HL-60 (cell line): Measurements from ENCODE around the gene CSNK1A1.
"Not testable (repeated sequence)": the region's sequence is repeated elsewhere in the genome, so short reads cannot be mapped to it uniquely, and the experiment has no call there.

ENCODE experiments used
- DNase-seq, 2 experiments: peaks; one replicate each; pipeline ENCODE4 v3.0.0-alpha.2; 2010 to 2020; ENCODE audit warnings: low read depth in 1 of 2, low spot score in 1 of 2
- H3K27ac ChIP-seq: fragments of 250-450 bp; sonication (Bioruptor Pico); replicated peaks from 2 replicates; pipeline ENCODE4 v1.5.1; 2020; ENCODE audit warnings: mild to moderate bottlenecking, moderate library complexity
- H3K27me3 ChIP-seq: fragments of 250-450 bp; sonication (Bioruptor Pico); 2 replicates; pipeline ENCODE4 v1.5.1; 2021; ENCODE audit warnings: mild to moderate bottlenecking, moderate library complexity; ENCODE audit not compliant: insufficient read depth, poor library complexity, severe bottlenecking
- H3K4me3 ChIP-seq: replicated peaks from 2 replicates; pipeline ENCODE4 v1.5.1; 2011; ENCODE audit warnings: mild to moderate bottlenecking, control low read depth, low read length; ENCODE audit not compliant: insufficient read depth
- CTCF ChIP-seq: IDR thresholded peaks from one replicate; pipeline ENCODE4 v1.5.1; 2011; ENCODE audit warnings: low read length, control low read depth, inconsistent platforms; ENCODE audit not compliant: insufficient read depth
- GABPA ChIP-seq: IDR thresholded peaks from 2 replicates; pipeline ENCODE4 v1.6.1; 2012; ENCODE audit warnings: low read depth
- POLR2AphosphoS5 ChIP-seq: IDR thresholded peaks from 2 replicates; pipeline ENCODE4 v1.6.1; 2012; ENCODE audit warnings: low read depth
- REST ChIP-seq: IDR thresholded peaks from 2 replicates; pipeline ENCODE4 v1.6.1; 2012; ENCODE audit warnings: low read depth; ENCODE audit not compliant: insufficient replicate concordance
- SPI1 ChIP-seq: IDR thresholded peaks from 2 replicates; pipeline ENCODE4 v1.6.1; 2012; ENCODE audit warnings: low read depth, mild to moderate bottlenecking, borderline replicate concordance

CSNK1A1 gene

DNA sequence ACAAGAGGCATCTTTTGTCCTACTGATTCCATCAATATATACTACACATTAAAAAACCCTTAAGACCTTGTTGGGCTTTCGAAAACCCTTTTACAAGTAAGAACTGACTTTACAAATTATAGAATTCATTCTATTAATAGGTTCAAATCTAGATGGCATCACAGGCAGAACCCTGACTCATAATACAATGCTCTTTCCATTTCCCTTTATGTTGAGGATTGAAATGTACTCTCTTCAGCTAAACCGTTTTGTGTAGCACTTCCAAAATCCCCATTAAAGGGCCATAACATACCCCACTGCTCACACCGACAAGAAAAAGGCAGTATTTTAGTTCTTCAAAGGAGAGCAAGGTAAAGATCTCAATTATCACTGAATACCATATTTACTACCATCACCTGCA lies 11.2 kb downstream of the CSNK1A1 start:
- Histone ChIP-seq H3K27ac (no peak overlapping the region), H3K4me3 (no peak overlapping the region), H3K27me3 (no peaks in the 10 kb centered on the region)
- no peak for DNase-seq
- TF ChIP-seq REST (no peak), SPI1 (no peak), GABPA (no peak), POLR2AphosphoS5 (no peak), CTCF (no peak)

GRCh38 chr5:149537374-149537975 lies 13.8 kb downstream of the CSNK1A1 start:
- Histone ChIP-seq H3K4me3 (no peak overlapping the region), H3K27me3 (no peaks in the 10 kb centered on the region), H3K27ac (no peak overlapping the region)
- TF ChIP-seq GABPA (no peak), REST (no peak), CTCF (no peak), POLR2AphosphoS5 (no peak), SPI1 (no peak)
- no peak for DNase-seq

DNA sequence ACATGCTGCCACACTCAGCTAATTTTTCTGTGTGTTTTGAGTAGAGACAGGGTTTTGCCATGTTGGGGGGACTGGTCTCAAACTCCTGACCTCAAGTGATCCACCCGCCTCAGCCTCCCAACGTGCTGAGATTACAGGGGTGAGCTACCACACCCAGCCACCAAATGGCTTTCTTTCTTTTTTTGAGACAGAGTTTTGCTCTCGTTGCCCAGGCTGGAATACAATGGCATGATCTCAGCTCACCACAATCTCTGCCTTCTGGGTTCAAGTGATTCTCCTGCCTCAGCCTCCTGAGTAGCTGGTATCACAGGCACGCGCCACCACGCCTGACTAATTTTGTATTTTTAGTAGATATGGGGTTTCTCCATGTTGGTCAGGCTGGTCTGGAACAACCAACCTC lies 15.5 kb downstream of the CSNK1A1 start:
- DNase-seq, H3K27ac ChIP-seq, H3K4me3 ChIP-seq, H3K27me3 ChIP-seq: not testable (repeated sequence)

DNA sequence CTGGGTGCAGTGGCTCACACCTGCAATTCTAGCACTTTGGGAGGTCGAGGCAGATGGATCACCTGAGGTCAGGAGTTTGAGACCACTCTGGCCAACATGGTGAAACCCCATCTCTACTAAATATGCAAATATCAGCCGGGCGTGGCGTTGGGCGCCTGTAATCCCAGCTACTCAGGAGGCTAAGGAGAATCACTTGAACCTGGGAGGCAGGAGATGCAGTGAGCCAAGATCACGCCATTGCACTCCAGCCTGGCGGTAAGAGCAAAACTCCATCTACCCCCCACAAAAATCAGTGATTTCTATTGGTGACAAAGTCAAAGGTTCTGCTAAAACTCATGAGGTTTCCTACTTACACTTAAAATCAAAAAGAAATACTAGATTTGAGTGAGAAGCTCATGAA lies 18.8 kb downstream of the CSNK1A1 start:
- Histone ChIP-seq H3K27ac (no peak overlapping the region), H3K4me3 (no peak overlapping the region), H3K27me3 (no peaks in the 10 kb centered on the region)
- TF ChIP-seq CTCF (no peak), SPI1 (no peak), POLR2AphosphoS5 (no peak), REST (no peak)
- DNase-seq: no peak
